B cell (primary cell): ENCODE data around the gene ZNF532. TPM values are rescaled to one million over a fixed set of nuclear protein-coding genes. Genes with fewer than 3 reads are reported as not detected.

Experiments used
- ATAC-seq: fragments of 200-7000 bp; cut with Tn5 transposase; one replicate; pipeline ENCODE4 v1.10.0; 2021; ENCODE audit warnings: low read depth, mild to moderate bottlenecking, moderate number of reproducible peaks, moderate library complexity
- CTCF ChIA-PET: fragments of 350-600 bp; sonication (Branson Sonifier 250); formaldehyde crosslinking; loops from one replicate; lab custom pipeline; 2021; ENCODE audit warnings: antibody characterized with exemption, inconsistent platforms; lab: Charles Lee
- POLR2A ChIA-PET: fragments of 350-600 bp; sonication (Branson Sonifier 250); formaldehyde crosslinking; loops from one replicate; lab custom pipeline; 2021; ENCODE audit warnings: antibody characterized with exemption; lab: Charles Lee
- DNase-seq: peaks from one replicate; pipeline ENCODE4 v3.0.0; 2013
- H2AFZ ChIP-seq: 2 replicates; pipeline ENCODE4 v1.6.1; 2012; ENCODE audit warnings: mild to moderate bottlenecking, low read depth, low read length; ENCODE audit not compliant: insufficient read depth, poor library complexity, severe bottlenecking
- H3K27ac ChIP-seq, 2 donors: 1 replicate in 1 of 2; 2 replicates in 1 of 2; pipeline ENCODE4 v1.5.1; 2012 to 2013; ENCODE audit warnings: low read length in 2 of 2, mild to moderate bottlenecking in 2 of 2, moderate library complexity in 1 of 2
- H3K27me3 ChIP-seq, 4 experiments: fragments of 200-600 bp in 1 of 4; sonication (generic) in 1 of 4; replicated peaks in 1 of 4; 1 replicate in 2 of 4; 2 replicates in 2 of 4; pipeline versions ENCODE4 v1.6.1 to v1.7.0; 2013 to 2016; ENCODE audit warnings: low read length in 3 of 4, mild to moderate bottlenecking in 2 of 4, mixed read lengths in 1 of 4, moderate library complexity in 1 of 4; ENCODE audit not compliant: insufficient read depth in 4 of 4, control insufficient read depth in 3 of 4; ENCODE audit errors: control extremely low read depth in 1 of 4
- H3K36me3 ChIP-seq, 2 experiments: replicated peaks in 1 of 2; 1 replicate in 1 of 2; 2 replicates in 1 of 2; pipeline versions ENCODE4 v1.6.1 to v1.7.1; 2013; ENCODE audit warnings: low read length in 1 of 2; ENCODE audit not compliant: insufficient read depth in 2 of 2, control insufficient read depth in 1 of 2; ENCODE audit errors: control extremely low read depth in 1 of 2, extremely low read depth in 1 of 2
- H3K4me1 ChIP-seq, 2 donors: fragments of 200-600 bp in 1 of 2; sonication (generic) in 1 of 2; 1 replicate in 1 of 2; 2 replicates in 1 of 2; pipeline versions ENCODE4 v1.5.1 to v1.6.1; 2013 to 2017; ENCODE audit warnings: low read length in 2 of 2; ENCODE audit not compliant: control insufficient read depth in 2 of 2, insufficient read depth in 2 of 2
- H3K4me2 ChIP-seq: replicated peaks from 2 replicates; pipeline ENCODE3; 2012; ENCODE audit warnings: mild to moderate bottlenecking, low read depth, low read length; ENCODE audit not compliant: poor library complexity, severe bottlenecking
- H3K4me3 ChIP-seq, 5 experiments: fragments of 200-600 bp in 1 of 5; sonication (generic) in 1 of 5; 1 replicate in 3 of 5; 2 replicates in 2 of 5; pipeline versions ENCODE4 v1.5.1 to v1.7.0; 2011 to 2016; ENCODE audit warnings: low read length in 4 of 5, mild to moderate bottlenecking in 4 of 5, low read depth in 2 of 5, control low read depth in 1 of 5, moderate library complexity in 1 of 5; ENCODE audit not compliant: insufficient read depth in 1 of 5; ENCODE audit errors: control extremely low read depth in 1 of 5, extremely low read depth in 1 of 5
- H3K79me2 ChIP-seq: fragments of 200-600 bp; sonication (generic); one replicate; pipeline ENCODE4 v1.6.0; 2016; ENCODE audit warnings: low read length; ENCODE audit not compliant: control insufficient read depth, insufficient read depth
- H3K9ac ChIP-seq: fragments of 200-600 bp; sonication (generic); 2 replicates; pipeline ENCODE4 v1.6.1; 2017; ENCODE audit warnings: mild to moderate bottlenecking, low read length, moderate library complexity
- H3K9me3 ChIP-seq, 3 donors: one replicate each; pipeline versions ENCODE4 v1.6.1 to v1.7.1; 2013; ENCODE audit warnings: low read length in 2 of 3; ENCODE audit not compliant: control insufficient read depth in 2 of 3, insufficient read depth in 1 of 3; ENCODE audit errors: control extremely low read depth in 1 of 3
- H4K20me1 ChIP-seq: 2 replicates; pipeline ENCODE4 v1.6.0; 2012; ENCODE audit warnings: mild to moderate bottlenecking, low read length; ENCODE audit not compliant: insufficient read depth, control insufficient read depth, poor library complexity, severe bottlenecking
- H3K27ac Mint-ChIP-seq: one replicate; pipeline ENCODE4 v1.8.0; 2021; ENCODE audit warnings: mixed read lengths
- H3K27me3 Mint-ChIP-seq: one replicate; pipeline ENCODE4 v1.8.0; 2021; ENCODE audit warnings: mixed read lengths
- H3K4me1 Mint-ChIP-seq: one replicate; pipeline ENCODE4 v1.8.0; 2021; ENCODE audit warnings: mixed read lengths
- H3K4me3 Mint-ChIP-seq: one replicate; pipeline ENCODE4 v1.8.0; 2021; ENCODE audit warnings: mixed read lengths
- H3K9me3 Mint-ChIP-seq: one replicate; pipeline ENCODE4 v1.8.0; 2022; ENCODE audit warnings: mixed read lengths; ENCODE audit not compliant: insufficient read depth
- CTCF ChIP-seq: fragments of 200-600 bp; IDR thresholded peaks from one replicate; pipeline ENCODE4 v1.8.0; 2022; ENCODE audit warnings: antibody characterized with exemption, mild to moderate bottlenecking
- EZH2 ChIP-seq: IDR thresholded peaks from 2 replicates; pipeline ENCODE4 v1.6.1; 2012; ENCODE audit warnings: borderline replicate concordance, low read depth, mild to moderate bottlenecking, moderate library complexity, low read length; ENCODE audit not compliant: insufficient read depth, poor library complexity, severe bottlenecking
- WGBS: methylation state at CpG from one replicate; pipeline ENCODE4 v1.1.5; 2013; ENCODE audit warnings: missing lambda C conversion rate; ENCODE audit not compliant: insufficient coverage; 5-methylcytosine and 5-hydroxymethylcytosine counted together
- intact Hi-C: fragments of 100-400 bp; cut with micrococcal nuclease; formaldehyde crosslinking; loops from one replicate; pipeline ENCODE4 v1.10.0; 2022
- polyA plus RNA-seq: library from polyadenylated mRNA; depleted of rRNA; stranded (reverse); fragments of >200 nt; gene quantifications from 2 replicates; pipeline ENCODE4 v1.2.3, GENCODE V29; 2012
- total RNA-seq, 2 donors: library from RNA; stranded (reverse); fragments of 120-200 nt in 1 of 2; gene quantifications; 1 replicate in 1 of 2; 2 replicates in 1 of 2; pipeline versions ENCODE4 v1.2.3 to v1.2.4, GENCODE V29; 2013 to 2022

ZNF532 gene
- total and polyA plus RNA-seq, 2 donors (not counting 1 experiment from before 2014, with no cell fraction given) = 58.2 to 104 TPM

GRCh38 chr18:58941426-58942099 lies 76.9 kb downstream of the ZNF532 start:
- DNase-seq (no peak), ATAC-seq (no peak)
- Histone ChIP-seq H4K20me1 (no peaks in the 10 kb centered on the region), H3K27me3 (no peaks in the 10 kb centered on the region), H3K4me2 (no peak overlapping the region), H3K36me3 (peaks cover 0 to 28% of the 10 kb centered on the region in 2 experiments), H3K9me3 (peaks cover 0 to 17% (median 4%) of the 10 kb centered on the region in 3 donors), H3K4me3 (no peak overlapping the region), H3K27ac (peak overlapping the region in 1 of 2 donors; percentile 14), H2AFZ (no peak overlapping the region), H3K79me2 (no peaks in the 10 kb centered on the region), H3K4me1 (peaks cover 13 to 19% of the 10 kb centered on the region in 2 donors), H3K9ac (no peak overlapping the region)
- TF ChIP-seq CTCF (no peak), EZH2 (no peak)
- ChIA-PET CTCF (no interaction called here), POLR2A (no interaction called here)
- H3K4me3 Mint-ChIP-seq = no peak overlapping the region
- no peaks in the 10 kb centered on the region for H3K27me3 Mint-ChIP-seq
- peaks cover 5% of the 10 kb centered on the region for H3K9me3 Mint-ChIP-seq
- intact Hi-C loops = no loop called here
- H3K27ac Mint-ChIP-seq = no peak overlapping the region
- peaks cover 43% of the 10 kb centered on the region for H3K4me1 Mint-ChIP-seq
- 100% methylated on average over 4 of the region's 8 CpGs for WGBS

GRCh38 chr18:58943896-58944295 lies 79.2 kb downstream of the ZNF532 start:
- Histone ChIP-seq H2AFZ (no peak overlapping the region), H3K9me3 (peaks cover 0 to 15% (median 4%) of the 10 kb centered on the region in 3 donors), H3K27ac (peak overlapping the region in 1 of 2 donors; percentile 41), H3K79me2 (no peaks in the 10 kb centered on the region), H3K4me2 (no peak overlapping the region), H3K9ac (no peak overlapping the region), H3K4me3 (no peak overlapping the region), H3K4me1 (peaks cover 23 to 35% of the 10 kb centered on the region in 2 donors), H4K20me1 (no peaks in the 10 kb centered on the region), H3K27me3 (no peaks in the 10 kb centered on the region), H3K36me3 (peaks cover 0 to 20% of the 10 kb centered on the region in 2 experiments)
- intact Hi-C loops = no loop called here
- H3K4me3 Mint-ChIP-seq = no peak overlapping the region
- WGBS = 100% methylated on average over 2 of the region's 3 CpGs
- TF ChIP-seq EZH2 = no peak
- no peak for ATAC-seq
- peak overlapping the region; percentile 80 for H3K27ac Mint-ChIP-seq
- H3K9me3 Mint-ChIP-seq = peaks cover 5% of the 10 kb centered on the region
- no peaks in the 10 kb centered on the region for H3K27me3 Mint-ChIP-seq
- ChIA-PET POLR2A (interaction anchor here (0.7 kb wide), 2 partner anchors 14 to 25 kb away, joined by 3 to 7 read pairs; no protein-coding TSS in a partner anchor), CTCF (interaction anchor here (0.5 to 1.0 kb wide), 2 partner anchors 140 to 164 kb away, joined by 3 to 4 read pairs; no protein-coding TSS in a partner anchor)
- no peak for DNase-seq
- H3K4me1 Mint-ChIP-seq = peaks cover 46% of the 10 kb centered on the region
